HG03558 (cell line): ENCODE results near the gene IFI44L.
A peak's percentile ranks its signal among the peaks of the same experiment; 100 is the strongest.

Experiments
- ATAC-seq: cut with Tn5 transposase; IDR thresholded peaks from one replicate; pipeline ENCODE4 v1.9.1; 2021; ENCODE audit warnings: moderate number of reproducible peaks; ENCODE audit not compliant: unreplicated experiment; ENCODE audit errors: extremely low read depth

Gene IFI44L

DNA sequence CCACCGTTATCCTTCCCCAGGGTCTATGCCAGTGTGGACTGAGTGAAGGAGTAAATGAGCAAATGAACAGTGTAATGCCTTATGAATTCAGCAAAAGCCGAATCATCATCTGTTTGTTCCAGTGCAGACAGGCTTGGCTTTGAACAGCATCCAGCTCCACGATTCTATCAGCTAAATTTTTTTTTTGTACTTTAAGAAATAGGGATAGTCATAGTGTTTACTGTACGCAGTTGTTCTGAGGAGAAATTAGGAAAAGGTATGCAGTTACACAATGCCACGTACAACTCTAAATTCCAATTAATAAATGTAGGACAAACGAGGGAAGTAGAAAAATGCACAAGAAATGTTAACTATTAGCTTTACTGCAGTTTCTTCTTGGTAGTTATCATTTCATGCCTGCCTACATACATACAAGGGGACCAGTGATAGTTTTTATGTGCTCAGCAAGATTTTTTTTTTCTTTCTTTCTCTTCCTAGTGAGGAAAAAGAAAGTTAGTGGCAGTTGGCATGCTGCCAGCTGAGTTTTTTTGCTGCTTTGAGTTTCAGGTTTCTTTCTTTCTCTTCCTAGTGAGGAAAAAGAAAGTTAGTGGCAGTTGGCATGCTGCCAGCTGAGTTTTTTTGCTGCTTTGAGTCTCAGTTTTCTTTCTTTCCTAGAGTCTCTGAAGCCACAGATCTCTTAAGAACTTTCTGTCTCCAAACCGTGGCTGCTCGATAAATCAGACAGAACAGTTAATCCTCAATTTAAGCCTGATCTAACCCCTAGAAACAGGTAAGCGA, at the start of gene IFI44L:
IFI44L (plus strand) TSS at position 646 of the 777 bp plus-strand sequence. CDS start 7,468 bp downstream, outside the sequence.
- ATAC-seq = peak; percentile 29

DNA sequence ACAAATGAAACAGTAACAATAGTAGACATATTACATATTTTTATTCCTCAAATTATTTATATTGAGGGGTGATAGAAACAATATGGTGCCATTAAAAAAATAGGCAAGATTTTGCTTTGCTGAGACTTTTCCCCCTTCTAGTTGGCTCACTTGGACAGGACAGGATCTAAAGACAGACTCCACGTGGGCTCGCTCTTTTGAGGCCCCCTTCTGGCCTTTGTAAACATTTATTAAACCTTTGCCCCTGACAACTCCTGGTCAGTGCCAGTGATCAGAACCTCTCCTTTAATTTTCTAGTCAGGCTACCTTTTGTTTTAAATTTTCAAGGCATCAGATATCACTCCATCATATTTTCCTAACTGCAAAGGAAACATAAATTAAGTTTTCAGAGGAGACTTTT, 49.7 kb upstream of the IFI44L start:
- no peak for ATAC-seq

DNA sequence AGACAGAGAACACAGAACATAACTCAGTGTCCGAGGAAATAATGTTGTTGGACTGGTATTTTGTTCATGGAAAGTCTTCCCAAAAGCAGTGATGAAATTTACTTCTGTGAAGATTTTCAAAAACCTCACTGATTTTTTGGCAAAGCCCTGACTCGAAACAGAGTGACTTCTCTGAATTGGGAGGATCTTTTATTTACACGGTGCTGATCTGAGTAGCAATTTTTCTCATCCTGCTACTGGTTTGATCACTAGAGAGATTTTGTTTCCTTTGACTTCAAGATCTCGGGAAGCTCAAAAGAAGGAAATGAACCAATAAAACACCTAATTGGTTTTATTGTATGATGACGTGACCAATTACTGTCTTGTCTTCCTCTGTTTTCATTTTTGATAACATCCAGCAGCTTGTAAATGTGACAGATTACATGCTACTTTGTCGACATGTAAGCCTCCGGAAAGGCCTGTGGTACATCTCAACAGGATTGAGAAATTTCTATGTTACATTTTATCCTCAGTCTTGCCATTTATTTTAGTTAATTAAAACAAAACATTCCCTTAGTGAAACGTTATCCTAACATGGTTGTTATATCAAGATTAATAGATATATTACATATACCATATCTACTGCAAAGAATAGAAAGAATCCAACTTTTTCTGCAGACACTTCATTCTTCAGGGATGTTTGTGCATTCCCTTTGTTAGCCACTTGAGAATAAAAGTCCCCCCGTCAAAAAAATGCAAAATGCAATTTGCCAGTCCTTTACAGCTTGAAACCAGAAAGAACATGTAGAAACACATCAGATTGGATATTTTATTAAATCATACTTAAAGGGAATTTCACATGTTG, 42.8 kb upstream of the IFI44L start:
- ATAC-seq = no peak

- ATAC-seq = no peak
Measured at GRCh38 chr1:78586572-78586971, 33.7 kb upstream of the IFI44L start.

DNA sequence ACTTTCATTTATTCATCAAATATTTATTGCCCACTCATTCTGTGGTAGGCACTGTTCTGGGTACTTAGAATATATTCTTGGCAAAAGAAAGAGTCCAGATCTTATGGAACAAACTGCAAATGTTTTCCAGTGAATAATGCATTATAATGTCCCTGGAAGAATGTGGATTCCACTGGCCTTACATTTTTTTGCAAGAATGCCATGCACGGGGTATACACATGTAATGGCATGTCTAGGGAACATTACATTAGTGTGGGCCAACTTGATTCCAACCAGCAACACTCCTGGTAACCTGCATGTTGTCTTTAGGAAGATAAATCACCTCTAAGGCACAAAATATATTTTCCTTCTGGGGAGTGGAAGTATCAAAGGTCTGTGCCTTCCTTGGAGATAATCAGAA, 33.0 kb upstream of the IFI44L start:
- ATAC-seq = no peak

- no peak for ATAC-seq
Measured at GRCh38 chr1:78591971-78592370, 28.3 kb upstream of the IFI44L start.

DNA sequence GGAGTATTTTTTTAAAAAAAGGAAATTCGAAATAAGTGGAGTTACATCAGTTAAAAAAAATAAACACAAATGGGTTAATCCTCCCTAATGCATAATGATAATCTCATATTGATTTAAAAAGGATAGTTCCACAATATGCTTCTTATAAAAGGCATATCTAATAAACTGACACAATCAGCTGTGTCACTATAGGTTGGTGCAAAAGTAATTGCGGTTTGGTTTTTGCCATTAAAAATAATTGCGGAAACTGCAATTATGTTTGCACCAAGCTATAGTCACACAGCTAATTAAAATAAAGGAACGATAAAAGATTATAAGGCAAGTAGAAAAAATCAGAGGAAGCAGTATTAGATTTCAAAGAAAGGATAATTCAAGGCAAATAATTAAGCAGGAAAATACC, 21.0 kb upstream of the IFI44L start:
- no peak for ATAC-seq

GRCh38 chr1:78601068-78601467, 19.2 kb upstream of the IFI44L start:
- ATAC-seq = no peak

DNA sequence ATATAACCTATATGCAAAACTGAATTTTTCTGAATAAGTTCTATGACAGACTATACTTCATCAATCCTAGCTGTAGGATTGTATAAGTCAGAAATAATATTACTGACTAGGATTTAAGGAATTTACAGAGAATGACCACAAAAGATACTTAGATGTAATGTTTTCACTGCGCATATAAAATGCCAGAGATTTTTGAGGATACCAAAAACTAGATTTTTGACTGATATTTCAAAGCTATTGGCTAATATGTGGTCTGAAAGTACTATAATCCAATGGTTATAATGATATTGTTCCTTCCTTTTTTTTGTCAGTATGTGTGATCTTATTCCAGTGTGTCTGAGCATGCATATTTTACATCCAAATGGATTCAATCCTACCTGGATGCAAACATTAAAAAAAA, 17.0 kb upstream of the IFI44L start:
- ATAC-seq = no peak

GRCh38 chr1:78604643-78605042, 15.6 kb upstream of the IFI44L start:
- no peak for ATAC-seq

DNA sequence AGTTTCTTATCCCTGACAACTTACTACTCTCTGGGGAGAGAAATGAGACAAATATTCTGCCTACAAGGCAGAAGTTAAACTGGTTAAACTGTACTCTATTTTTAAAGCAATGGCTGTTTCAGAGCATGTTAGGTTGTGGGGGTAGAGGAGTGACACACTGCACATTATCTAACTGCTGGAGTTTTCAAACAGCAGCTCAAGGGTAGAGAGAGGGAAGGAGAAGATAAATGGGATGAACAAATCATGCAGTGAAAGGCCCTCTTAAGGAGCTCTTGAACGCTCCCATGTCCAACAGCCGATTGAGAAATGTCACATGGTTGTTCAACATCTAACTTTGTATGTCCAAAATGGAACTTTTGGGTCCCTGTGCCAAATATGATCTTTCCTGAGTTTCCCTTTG, 14.0 kb upstream of the IFI44L start:
- no peak for ATAC-seq

GRCh38 chr1:78607334-78607927, 12.8 kb upstream of the IFI44L start:
- ATAC-seq = no peak

GRCh38 chr1:78607944-78608343, 12.3 kb upstream of the IFI44L start:
- no peak for ATAC-seq

DNA sequence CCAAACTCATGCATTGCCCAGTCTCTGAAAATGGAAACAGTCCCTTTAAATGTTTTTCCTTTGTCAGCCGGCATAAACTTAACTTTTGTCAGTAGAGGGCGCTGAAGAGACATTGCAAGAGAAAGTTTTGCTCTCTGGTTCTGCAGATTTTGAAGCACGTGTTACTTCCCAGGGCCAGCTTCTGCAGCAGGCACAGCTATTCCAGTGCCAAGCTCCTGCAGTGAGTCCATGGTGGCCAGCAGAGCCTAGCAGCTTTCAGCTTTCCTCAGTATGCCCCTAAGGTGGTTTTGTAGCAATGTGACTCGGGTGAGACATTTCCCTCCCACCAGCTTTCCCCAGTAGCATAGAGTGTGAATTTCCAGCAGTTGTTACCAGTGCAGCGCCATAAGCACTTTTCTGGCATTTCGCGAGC, 2.6 kb upstream of the IFI44L start:
- no peak for ATAC-seq

DNA sequence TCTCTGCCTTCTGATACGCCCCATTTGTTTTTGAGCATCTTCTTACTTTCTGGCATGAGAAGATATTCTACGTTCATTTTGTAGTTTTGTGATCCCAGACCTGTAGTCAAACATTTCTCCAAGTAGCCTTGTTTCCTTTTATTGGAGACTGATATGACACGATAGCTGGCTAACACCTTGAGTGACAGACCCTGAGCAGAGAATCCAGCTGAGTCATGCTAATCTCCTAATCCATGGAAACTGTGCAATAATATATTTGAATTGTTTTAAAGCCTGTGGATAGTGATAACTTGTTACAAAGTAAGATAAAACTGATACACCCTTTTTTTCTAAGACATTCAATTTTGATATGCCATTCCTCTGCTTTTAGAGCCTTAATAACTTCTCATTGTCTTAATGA, 1.2 kb upstream of the IFI44L start:
- no peak for ATAC-seq

- no peak for ATAC-seq
Measured at GRCh38 chr1:78619446-78619802, 824 bp upstream of the IFI44L start.

GRCh38 chr1:78620666-78621065, 418 bp downstream of the IFI44L start:
- ATAC-seq = no peak

DNA sequence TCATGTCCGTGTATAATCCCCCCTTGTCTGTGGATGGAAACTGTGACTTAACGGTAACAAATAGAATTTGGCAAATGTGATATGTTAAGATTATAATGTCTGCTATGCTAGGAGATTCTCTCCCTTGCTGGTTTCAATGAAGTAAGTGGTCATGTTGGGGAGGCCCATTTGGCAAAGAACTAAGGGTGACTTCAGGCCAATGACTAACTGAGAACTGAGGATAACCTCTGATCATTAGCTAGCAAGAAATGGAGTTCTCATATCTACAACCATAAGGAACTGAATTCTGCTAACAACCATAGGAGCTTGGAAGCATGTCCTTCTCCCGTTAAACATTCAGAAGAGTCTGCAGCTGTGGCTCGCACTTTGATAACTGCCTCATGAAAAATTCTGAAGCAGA, 2.3 kb downstream of the IFI44L start:
- ATAC-seq = no peak

- no peak for ATAC-seq
Measured at GRCh38 chr1:78624035-78624434, 3.8 kb downstream of the IFI44L start.

- no peak for ATAC-seq
Measured at GRCh38 chr1:78627321-78627720, 7.1 kb downstream of the IFI44L start.

DNA sequence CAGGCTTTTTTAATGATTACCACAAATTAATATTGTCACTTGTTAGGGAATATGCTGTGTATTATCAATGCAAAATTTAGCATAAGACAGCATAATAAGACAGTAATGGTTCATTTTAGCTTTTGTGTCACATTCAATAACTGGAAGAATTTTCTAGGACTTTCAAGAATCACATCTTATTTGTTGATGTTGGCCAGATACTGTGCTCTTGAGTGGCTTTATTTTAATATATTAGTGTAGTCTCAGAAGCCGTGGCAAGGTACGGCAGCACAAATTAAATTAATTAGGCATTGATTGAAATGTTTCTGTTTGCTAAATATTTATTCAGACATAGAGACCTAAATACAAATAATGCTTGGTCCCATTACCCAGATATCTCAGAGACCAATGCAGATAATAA, 10.4 kb downstream of the IFI44L start:
- ATAC-seq = no peak
